ENCODE results near the gene RELCH. TPM values are rescaled to one million over a fixed set of nuclear protein-coding genes. Genes with fewer than 3 reads are reported as not detected.
A peak's percentile ranks its signal among the peaks of the same experiment; 100 is the strongest.

The RELCH gene
- total and polyA plus RNA-seq, 8 donors, result 23.8 to 40.7 (median 34.1) TPM

GRCh38 chr18:62348474-62348873, 161.4 kb downstream of the RELCH start:
- H3K27me3 ChIP-seq, result no peaks in the 10 kb centered on the region
- no peaks in the 10 kb centered on the region for H3K36me3 ChIP-seq
- DNase-seq (no peak), ATAC-seq (no peak)
- no peaks in the 10 kb centered on the region for H3K4me1 ChIP-seq
- TF ChIP-seq CTCF (IDR thresholded peaks at IDR 0.05), result no peak
- intact Hi-C loops (cut with DNase I), result no loop called here
- H3K9me3 ChIP-seq, result no peaks in the 10 kb centered on the region
- H3K27ac ChIP-seq, result no peak overlapping the region
- H3K4me3 ChIP-seq, result no peak overlapping the region

DNA sequence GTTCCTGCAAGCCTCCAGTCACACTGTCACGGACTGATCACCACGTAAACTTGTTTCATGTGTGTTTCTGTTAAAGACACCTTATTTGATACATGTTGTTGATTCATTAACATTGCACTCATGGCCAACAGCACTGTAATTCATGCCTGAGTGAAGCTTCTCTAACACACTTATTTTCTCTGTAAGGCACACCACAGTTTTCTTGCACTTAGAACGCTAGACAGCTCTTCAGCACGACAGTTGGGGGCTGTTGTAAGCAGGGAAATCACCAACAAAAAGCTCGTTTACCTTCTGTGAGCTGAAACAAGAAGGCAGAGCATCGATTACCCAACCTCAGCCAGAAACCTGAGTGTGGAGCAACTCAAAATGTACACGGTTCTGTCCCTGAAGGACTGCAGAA, 166.1 kb downstream of the RELCH start:
- H3K4me3 ChIP-seq, result no peak overlapping the region
- intact Hi-C loops (cut with DNase I), result no loop called here
- no peaks in the 10 kb centered on the region for H3K4me1 ChIP-seq
- no peak for TF ChIP-seq CTCF (IDR thresholded peaks at IDR 0.05)
- no peaks in the 10 kb centered on the region for H3K27me3 ChIP-seq
- ATAC-seq (no peak), DNase-seq (no peak)
- H3K27ac ChIP-seq, result no peak overlapping the region
- no peaks in the 10 kb centered on the region for H3K9me3 ChIP-seq
- no peaks in the 10 kb centered on the region for H3K36me3 ChIP-seq

GRCh38 chr18:62354151-62354550, 167.1 kb downstream of the RELCH start:
- Histone ChIP-seq H3K36me3 (no peaks in the 10 kb centered on the region), H3K4me3 (no peak overlapping the region), H3K27me3 (no peaks in the 10 kb centered on the region), H3K27ac (no peak overlapping the region), H3K9me3 (no peaks in the 10 kb centered on the region), H3K4me1 (no peaks in the 10 kb centered on the region)
- DNase-seq (no peak), ATAC-seq (peak; percentile 26)
- no peak for TF ChIP-seq CTCF (IDR thresholded peaks at IDR 0.05)
- intact Hi-C loops (cut with DNase I), result no loop called here

GRCh38 chr18:62357079-62357719, 170.1 kb downstream of the RELCH start:
- Histone ChIP-seq H3K27ac (no peak overlapping the region), H3K9me3 (no peaks in the 10 kb centered on the region), H3K36me3 (no peaks in the 10 kb centered on the region), H3K4me3 (no peak overlapping the region), H3K27me3 (no peaks in the 10 kb centered on the region), H3K4me1 (no peaks in the 10 kb centered on the region)
- TF ChIP-seq CTCF (IDR thresholded peaks at IDR 0.05), result no peak
- intact Hi-C loops (cut with DNase I), result no loop called here
- DNase-seq, result no peak
- ATAC-seq, result no peak

Other genes with a start within 250 kb of the RELCH start
- 10 to 100 TPM; 28.9 to 31.4 TPM for gene PIGN, start 199 bp upstream of the RELCH start, total RNA-seq
- 10 to 100 TPM; 28.1 to 36.8 (median 29.3) TPM for gene PIGN, start 199 bp upstream of the RELCH start, polyA plus RNA-seq (ENCODE audit: insufficient read length in 6 of 6)
- 1 to 10 TPM; 4.7 to 8.9 TPM for gene TNFRSF11A, start 138.1 kb downstream of the RELCH start, total RNA-seq
- gene TNFRSF11A, start 138.1 kb downstream of the RELCH start, polyA plus RNA-seq (ENCODE audit: insufficient read length in 6 of 6), result 1 to 10 TPM; 2.5 to 4.6 (median 3.8) TPM

Data from left lung (tissue), 10 donors.